ENCODE results near the gene PRKCI. TPM values are rescaled to one million over a fixed set of nuclear protein-coding genes. Genes with fewer than 3 reads are reported as not detected.
"Not testable (repeated sequence)": the region's sequence is repeated elsewhere in the genome, so short reads cannot be mapped to it uniquely, and the experiment has no call there.

Gene PRKCI
- total RNA-seq, 1 donor, result 69.1 TPM

- Histone ChIP-seq H3K9me3 (ENCODE audit: low read depth, low read length) (no peaks in the 10 kb centered on the region), H3K4me1 (ENCODE audit: insufficient read depth, low read length) (peaks cover 4% of the 10 kb centered on the region), H3K27ac (ENCODE audit: low read depth, low read length) (no peak overlapping the region), H3K79me2 (ENCODE audit: insufficient read depth, low read length) (peaks cover 19% of the 10 kb centered on the region), H4K20me1 (ENCODE audit: insufficient read depth, low read length) (no peaks in the 10 kb centered on the region), H3K4me3 (ENCODE audit: insufficient read depth, low read length) (no peak overlapping the region), H3K4me2 (ENCODE audit: insufficient read depth, low read length) (no peak overlapping the region), H3K36me3 (ENCODE audit: insufficient read depth, low read length) (peaks cover 13% of the 10 kb centered on the region), H3K27me3 (ENCODE audit: insufficient read depth, low read length) (no peaks in the 10 kb centered on the region), H2AFZ (ENCODE audit: low read length) (no peak overlapping the region)
- no peak for DNase-seq (ENCODE audit: insufficient read length, low spot score, missing footprints)
- no peak for TF ChIP-seq CTCF (IDR thresholded peaks at IDR 0.05; ENCODE audit: extremely low read depth, low read depth, low read length)
Measured at GRCh38 chr3:170259907-170260306, 37.7 kb downstream of the PRKCI start.

- Histone ChIP-seq H3K27me3 (ENCODE audit: insufficient read depth, low read length) (no peaks in the 10 kb centered on the region), H3K4me2 (ENCODE audit: insufficient read depth, low read length) (no peak overlapping the region), H3K36me3 (ENCODE audit: insufficient read depth, low read length) (peaks cover 32% of the 10 kb centered on the region), H3K4me1 (ENCODE audit: insufficient read depth, low read length) (no peaks in the 10 kb centered on the region), H3K9me3 (ENCODE audit: low read depth, low read length) (no peaks in the 10 kb centered on the region), H3K4me3 (ENCODE audit: insufficient read depth, low read length) (no peak overlapping the region), H4K20me1 (ENCODE audit: insufficient read depth, low read length) (no peaks in the 10 kb centered on the region), H2AFZ (ENCODE audit: low read length) (no peak overlapping the region), H3K27ac (ENCODE audit: low read depth, low read length) (no peak overlapping the region), H3K79me2 (ENCODE audit: insufficient read depth, low read length) (no peaks in the 10 kb centered on the region)
- no peak for TF ChIP-seq CTCF (IDR thresholded peaks at IDR 0.05; ENCODE audit: extremely low read depth, low read depth, low read length)
- DNase-seq (ENCODE audit: insufficient read length, low spot score, missing footprints), result no peak
Measured at GRCh38 chr3:170267793-170268192, 45.6 kb downstream of the PRKCI start.

- H3K27ac ChIP-seq (ENCODE audit: low read depth, low read length); H3K4me1 ChIP-seq (ENCODE audit: insufficient read depth, low read length); H3K79me2 ChIP-seq (ENCODE audit: insufficient read depth, low read length); H3K27me3 ChIP-seq (ENCODE audit: insufficient read depth, low read length); DNase-seq (ENCODE audit: insufficient read length, low spot score, missing footprints); H4K20me1 ChIP-seq (ENCODE audit: insufficient read depth, low read length); H3K4me2 ChIP-seq (ENCODE audit: insufficient read depth, low read length); H3K4me3 ChIP-seq (ENCODE audit: insufficient read depth, low read length); H3K9me3 ChIP-seq (ENCODE audit: low read depth, low read length); H2AFZ ChIP-seq (ENCODE audit: low read length): not testable (repeated sequence)
- H3K36me3 ChIP-seq (ENCODE audit: insufficient read depth, low read length), result peaks cover 25% of the 10 kb centered on the region
Measured at GRCh38 chr3:170269673-170270254, 47.5 kb downstream of the PRKCI start.

- H3K4me1 ChIP-seq (ENCODE audit: insufficient read depth, low read length), result no peaks in the 10 kb centered on the region
- H3K4me2 ChIP-seq (ENCODE audit: insufficient read depth, low read length), result no peak overlapping the region
- H3K36me3 ChIP-seq (ENCODE audit: insufficient read depth, low read length), result peaks cover 25% of the 10 kb centered on the region
- no peak overlapping the region for H3K4me3 ChIP-seq (ENCODE audit: insufficient read depth, low read length)
- H3K27ac ChIP-seq (ENCODE audit: low read depth, low read length), result no peak overlapping the region
- H3K9me3 ChIP-seq (ENCODE audit: low read depth, low read length), result no peaks in the 10 kb centered on the region
- H4K20me1 ChIP-seq (ENCODE audit: insufficient read depth, low read length), result no peaks in the 10 kb centered on the region
- TF ChIP-seq CTCF (IDR thresholded peaks at IDR 0.05; ENCODE audit: extremely low read depth, low read depth, low read length), result no peak
- H3K79me2 ChIP-seq (ENCODE audit: insufficient read depth, low read length), result no peaks in the 10 kb centered on the region
- DNase-seq (ENCODE audit: insufficient read length, low spot score, missing footprints), result no peak
- no peak overlapping the region for H2AFZ ChIP-seq (ENCODE audit: low read length)
- H3K27me3 ChIP-seq (ENCODE audit: insufficient read depth, low read length), result no peaks in the 10 kb centered on the region
Measured at GRCh38 chr3:170270282-170270881, 48.2 kb downstream of the PRKCI start.
